Smooth muscle cell of the brain vasculature (primary cell): ENCODE measurements around the gene CNDP2.
"Not testable (repeated sequence)": the region's sequence is repeated elsewhere in the genome, so short reads cannot be mapped to it uniquely, and the experiment has no call there.

Experiments
- DNase-seq: peaks from one replicate; pipeline ENCODE4 v3.0.0-alpha.2; 2012; ENCODE audit warnings: low read depth, low spot score

Gene CNDP2

DNA sequence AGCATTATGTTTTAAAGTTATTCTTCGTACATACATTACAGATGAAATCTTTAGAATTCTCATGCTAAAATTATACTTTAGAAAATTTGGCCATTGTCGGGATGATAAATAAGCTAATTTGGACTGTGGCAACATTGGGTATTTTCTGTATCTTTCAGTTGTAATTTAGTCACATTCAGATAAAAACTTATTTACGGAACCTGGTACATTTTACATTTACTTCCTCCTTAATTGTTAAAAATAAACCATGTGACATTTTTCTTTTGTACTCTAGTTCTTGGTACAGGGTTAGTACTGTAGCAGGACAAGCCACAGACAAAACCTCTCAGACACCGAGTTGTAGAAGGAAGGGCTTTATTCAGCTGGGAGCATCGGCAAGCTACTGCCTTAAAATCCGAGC lies 4.2 kb downstream of the CNDP2 start:
- no peak for DNase-seq

DNA sequence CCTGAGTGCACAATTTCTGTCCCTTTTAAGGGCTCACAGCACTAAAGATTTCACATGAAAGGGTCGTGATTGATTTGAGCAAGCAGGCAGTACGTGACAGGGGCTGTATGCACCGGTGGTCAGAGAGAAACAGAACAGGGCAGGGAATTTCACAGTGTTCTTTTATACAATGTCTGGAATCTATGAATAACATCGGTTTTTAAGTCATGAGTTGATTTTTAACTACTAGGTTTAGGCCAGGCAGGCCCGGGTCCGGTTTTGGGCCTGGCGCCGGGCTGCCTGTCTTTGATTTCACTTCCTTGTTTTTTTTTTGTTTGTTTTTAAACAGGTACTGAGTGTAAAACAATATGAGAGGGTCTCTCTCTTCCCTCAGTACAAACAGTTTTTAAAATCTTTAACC lies 4.6 kb downstream of the CNDP2 start:
- DNase-seq: not testable (repeated sequence)

DNA sequence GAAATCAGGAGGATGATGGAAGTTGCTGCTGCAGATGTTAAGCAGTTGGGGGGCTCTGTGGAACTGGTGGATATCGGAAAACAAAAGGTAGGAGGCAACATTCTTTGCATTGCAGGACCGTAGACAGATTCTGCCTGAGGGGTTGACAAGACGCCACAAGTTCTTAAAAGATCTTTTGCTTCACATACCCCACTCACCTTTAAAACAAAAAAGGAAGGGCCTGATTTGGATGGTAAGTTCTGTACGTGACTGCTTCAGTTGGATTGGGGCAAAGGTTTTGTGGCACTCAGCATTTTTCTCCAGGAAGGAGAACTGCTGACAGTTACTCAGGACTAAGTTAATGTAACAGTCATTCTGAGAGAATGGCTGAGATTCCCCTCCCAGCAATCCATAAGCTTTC lies 5.2 kb downstream of the CNDP2 start:
- DNase-seq: no peak

DNA sequence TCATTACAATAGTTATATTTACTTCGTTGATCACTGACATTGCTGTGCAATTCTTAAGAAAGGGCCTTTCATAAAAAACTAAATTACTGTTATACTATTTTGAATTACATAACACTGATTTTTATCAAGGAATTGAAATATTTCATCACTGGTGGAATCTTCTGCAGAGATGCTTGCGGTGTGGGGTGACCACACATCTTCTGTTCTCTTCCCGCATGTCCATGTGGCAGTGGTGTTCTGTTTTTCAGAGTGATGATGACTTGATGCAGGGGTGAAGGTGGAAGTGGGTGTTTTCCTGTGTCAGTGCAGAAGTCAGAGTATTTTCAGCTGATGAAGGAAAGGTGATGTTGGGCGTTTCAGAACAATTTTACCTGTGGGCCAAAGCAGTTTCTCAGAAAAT lies 7.0 kb downstream of the CNDP2 start:
- DNase-seq: no peak

DNA sequence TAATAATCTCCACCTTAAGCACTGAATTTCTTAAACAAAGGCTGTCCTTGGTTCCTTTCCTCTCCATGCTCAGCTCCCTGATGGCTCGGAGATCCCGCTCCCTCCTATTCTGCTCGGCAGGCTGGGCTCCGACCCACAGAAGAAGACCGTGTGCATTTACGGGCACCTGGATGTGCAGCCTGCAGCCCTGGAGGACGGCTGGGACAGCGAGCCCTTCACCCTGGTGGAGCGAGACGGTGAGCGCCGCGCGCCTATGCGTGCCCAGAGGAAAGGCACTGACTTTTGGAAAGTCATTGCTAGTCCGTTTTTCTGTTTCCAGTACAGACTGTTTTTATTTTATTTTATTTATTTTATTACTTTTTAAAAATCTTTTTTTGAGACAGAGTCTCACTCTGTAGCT lies 9.6 kb downstream of the CNDP2 start:
- DNase-seq: no peak

DNA sequence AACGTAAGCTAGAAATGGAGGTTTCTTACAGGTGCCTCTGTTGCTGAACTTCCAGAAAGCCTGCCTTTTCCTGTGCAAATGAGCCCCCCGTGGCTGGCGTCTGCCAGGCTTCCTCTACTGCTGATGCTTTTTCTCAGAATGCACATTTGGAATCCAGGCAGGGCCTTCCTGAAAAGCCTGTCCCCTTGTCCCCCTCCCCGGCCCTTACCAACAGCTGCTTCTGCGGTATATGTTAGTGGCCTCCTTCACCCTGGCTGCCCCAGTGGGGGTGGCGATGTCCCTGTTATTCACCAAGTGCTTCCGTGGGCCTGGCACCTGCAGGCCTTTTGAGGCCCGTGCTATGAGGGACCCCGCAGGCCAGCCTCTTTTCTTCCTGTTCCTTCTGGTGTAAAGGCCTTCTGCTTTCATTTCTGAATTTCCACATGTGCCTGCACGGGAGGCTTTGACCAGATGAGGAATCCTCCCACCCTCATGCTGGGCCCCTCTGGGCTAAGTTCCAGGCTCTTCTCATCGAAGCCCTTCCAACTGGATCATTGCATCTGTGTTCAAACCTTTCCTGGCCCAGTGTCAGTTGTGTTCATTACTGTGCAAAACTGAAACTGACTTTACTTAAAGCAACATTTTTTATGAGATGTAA lies 10.4 kb downstream of the CNDP2 start:
- DNase-seq: no peak

DNA sequence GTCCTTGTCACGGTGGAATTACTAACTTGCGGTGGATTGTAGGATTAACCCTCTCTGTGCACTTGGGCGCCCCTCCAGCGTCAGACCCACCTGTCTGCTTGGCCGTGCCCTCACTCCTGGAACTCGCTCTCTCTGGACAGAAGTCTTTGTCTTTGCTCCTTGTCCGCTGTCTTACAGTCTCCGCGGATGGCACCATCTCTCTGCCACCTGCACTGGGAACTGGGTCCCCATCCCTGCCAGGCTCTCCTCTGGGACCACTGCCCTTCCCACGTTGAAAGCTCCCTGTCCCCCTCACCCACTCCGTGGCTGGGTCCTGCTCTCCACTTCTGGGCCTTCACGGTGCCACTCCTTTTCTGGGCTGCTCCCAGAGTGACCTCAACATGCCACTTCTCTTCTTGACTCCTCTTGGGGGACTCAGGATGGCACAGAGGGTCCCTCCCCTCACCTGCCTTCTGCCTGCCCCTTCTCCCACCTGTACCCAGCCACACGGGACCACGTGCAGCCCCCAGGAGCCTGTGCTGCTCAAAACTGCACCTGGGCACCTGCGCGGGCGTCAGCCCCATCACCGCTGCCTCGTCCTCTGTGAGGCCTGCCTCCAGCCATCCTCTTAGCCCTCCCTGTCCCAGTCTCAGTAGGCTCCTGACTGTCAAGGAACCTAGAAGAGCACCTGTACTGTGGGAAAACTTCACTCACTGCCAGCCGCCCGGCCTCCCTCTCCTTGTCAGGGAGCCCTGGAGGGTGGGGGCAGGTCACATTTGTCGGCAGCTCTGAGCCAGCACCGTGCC lies 11.1 kb downstream of the CNDP2 start:
- DNase-seq: no peak

DNA sequence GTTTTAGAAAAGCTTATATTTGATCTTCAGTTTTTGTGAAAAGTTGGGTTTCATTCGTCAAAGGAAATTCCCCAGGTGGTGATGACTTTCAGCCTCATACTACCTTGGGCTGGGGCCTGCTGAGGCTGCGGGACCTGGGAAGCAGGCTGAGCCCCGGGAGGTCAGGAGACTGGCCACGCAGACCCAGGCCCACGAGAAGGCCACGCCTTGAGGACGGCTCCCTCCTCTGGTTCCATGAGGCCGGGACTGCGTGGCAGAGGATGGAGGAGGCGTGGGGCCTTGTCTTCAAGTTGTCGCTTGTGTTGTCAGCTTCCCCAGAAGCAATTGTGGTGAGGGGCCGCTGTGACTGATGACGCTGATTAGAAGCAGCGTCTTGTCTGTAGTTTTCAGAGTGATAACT lies 11.8 kb downstream of the CNDP2 start:
- DNase-seq: no peak

DNA sequence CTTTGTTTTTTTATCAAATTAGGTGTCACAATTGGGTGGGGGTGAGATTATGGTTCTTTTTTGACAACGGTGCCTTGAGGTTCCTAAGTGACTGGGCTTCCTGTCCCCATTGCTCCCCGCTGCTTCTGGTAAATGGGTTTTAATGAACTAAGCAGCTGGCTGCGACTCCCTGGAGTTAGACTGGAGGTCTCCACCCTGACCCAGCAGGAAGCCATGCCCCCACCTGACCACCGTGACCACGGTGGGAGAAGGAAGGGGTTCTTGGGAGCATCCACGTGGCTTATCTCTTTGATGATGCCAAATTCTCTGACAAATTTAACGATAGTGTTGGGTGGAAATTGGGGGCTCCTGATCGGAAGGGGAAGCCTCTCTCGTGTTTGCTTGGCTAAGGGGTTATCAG lies 12.2 kb downstream of the CNDP2 start:
- DNase-seq: no peak

DNA sequence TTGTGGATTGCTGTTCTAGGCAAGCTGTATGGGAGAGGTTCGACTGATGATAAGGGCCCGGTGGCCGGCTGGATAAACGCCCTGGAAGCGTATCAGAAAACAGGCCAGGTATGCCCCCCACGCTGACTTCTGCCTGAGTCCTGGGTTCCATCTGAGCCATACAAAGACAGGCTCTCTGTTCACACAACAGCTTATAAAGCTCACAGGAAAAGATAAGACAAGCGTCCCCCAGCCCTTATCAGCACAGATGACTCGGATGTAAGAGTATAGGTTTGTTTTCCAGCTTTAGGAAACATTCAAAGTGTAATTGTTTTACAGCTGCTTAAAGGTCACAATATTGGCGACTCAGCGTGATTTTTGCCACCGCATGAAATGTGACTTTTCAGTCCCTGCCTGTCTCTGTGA lies 12.7 kb downstream of the CNDP2 start:
- DNase-seq: no peak

DNA sequence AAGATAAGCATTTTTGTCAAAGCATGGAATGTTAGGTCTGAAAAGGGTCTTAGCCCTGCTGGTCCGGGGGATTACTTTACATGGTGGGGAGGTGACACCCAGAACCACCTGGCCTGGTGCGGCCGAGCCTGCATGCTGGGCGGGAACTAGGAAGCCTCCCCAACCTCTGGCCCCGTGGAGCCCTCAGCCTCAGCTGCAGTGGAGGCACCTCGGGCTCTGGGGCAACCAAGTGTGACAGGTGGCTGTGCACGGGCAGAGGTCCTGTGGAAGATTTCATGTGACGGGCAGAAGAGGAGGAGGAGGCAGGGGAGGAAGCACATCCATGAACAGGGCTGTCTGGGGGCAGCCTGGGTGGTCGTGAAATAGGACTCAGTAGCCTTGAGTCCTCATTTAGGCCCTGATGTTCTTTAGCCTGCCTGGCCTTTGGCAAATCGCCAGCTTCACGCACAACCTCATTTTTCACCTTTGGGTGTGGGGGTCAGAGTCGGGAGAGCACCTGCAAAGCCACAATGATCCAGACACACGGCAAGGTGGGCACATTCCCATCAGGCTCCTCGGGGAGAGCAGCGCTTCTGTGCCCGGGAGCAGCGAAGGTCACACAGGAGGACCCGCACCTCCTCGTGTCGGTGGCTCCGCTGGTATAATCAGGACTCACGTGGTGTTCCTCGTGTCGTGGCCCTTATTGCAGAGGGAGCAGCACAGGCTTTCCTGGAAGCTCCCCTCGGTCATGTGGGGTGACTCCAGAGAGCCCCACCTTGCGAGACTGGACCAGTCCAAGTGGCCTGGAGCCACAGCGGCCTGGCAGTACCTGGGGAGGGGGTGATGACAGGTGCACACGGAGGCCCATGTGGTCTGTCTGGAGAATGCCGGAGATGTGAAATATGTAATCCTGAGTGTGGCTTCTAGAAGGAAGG lies 13.9 kb downstream of the CNDP2 start:
- no peak for DNase-seq

DNA sequence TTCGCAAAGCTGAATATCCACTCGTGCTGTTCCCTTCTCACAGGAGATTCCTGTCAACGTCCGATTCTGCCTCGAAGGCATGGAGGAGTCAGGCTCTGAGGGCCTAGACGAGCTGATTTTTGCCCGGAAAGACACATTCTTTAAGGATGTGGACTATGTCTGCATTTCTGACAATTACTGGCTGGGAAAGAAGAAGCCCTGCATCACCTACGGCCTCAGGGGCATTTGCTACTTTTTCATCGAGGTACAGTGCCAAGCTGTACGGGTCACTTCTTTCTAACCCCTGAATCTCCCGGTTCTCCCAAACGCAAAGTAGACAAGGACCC lies 14.6 kb downstream of the CNDP2 start:
- no peak for DNase-seq

DNA sequence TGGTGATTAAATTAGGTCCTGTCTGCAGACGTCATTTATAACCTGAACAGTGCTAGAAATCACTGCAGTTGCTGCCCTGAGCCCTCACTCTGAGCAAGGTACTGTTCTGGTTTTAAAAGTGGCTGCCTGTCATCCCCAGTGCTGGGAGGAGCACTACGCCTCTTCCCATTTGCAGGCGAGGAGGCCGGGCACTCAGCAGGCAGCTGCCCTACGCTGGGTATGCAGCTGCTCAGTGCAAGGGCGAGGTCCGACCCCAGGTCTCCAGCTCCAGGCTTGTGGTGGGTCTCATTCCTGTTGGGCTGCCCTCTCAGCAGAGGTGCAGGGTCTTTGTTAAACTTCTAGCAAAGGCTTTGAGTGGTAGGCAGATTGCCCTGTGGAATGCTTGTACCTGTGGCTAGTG lies 15.7 kb downstream of the CNDP2 start:
- DNase-seq: no peak

DNA sequence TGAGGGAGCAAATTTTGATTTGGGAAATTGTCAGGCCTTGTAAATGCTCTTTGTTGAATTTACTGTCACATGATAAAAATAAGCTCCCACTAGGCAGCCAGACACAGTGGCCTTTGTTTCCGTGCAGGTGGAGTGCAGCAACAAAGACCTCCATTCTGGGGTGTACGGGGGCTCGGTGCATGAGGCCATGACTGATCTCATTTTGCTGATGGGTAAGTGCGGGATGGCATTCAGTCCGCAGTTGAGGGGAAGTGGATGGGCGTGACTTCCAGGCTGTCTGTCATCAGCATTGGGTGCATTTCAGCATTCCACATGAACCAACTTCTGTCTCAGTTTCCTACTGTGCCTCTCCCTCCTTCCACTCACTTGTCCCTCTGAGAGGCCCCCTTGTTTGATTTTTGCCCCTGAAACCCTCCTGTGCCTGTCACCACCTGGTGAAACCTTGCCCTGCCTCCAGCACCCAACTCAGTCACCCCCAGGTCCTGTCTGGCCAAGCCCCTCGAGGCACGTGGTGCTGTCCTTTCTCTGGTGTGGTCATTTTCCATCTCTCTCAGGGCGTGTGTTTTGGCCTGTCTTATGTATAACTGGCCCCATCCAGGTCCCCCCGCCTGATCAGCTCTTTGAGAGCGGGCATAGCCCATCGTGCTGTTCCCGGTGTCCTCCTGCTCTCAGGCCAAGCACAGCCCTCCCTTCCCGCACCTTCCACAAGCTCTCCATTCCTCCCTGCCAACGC lies 16.3 kb downstream of the CNDP2 start:
- no peak for DNase-seq

DNA sequence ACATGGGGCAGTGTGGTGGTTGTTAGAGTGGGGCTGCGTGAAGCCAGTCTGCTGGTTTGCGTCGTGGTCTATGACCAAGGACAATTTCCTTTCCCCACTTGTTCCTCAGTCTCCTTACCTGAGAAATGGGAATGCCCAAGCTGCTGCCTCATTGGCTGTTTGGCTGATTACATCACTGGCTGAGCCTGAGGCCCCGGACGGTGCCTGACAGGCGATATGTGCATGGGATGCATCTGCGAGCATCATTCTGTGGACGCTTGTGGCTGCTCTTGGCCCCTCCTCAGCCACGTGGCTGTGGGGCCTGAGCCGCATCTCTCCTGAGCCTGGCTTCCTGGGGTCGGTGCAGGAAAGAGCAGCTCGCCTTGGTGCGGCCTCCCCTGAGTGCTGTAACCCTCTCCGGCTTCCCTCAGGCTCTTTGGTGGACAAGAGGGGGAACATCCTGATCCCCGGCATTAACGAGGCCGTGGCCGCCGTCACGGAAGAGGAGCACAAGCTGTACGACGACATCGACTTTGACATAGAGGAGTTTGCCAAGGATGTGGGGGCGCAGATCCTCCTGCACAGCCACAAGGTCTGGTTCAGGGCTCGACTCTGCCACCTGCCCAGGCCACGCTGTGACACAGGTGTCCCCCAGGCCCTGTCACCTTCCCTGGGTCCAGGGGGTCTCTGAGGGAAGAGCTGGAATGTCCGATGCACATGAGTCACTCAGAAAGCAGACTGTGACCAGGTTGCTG lies 17.2 kb downstream of the CNDP2 start:
- DNase-seq: no peak

DNA sequence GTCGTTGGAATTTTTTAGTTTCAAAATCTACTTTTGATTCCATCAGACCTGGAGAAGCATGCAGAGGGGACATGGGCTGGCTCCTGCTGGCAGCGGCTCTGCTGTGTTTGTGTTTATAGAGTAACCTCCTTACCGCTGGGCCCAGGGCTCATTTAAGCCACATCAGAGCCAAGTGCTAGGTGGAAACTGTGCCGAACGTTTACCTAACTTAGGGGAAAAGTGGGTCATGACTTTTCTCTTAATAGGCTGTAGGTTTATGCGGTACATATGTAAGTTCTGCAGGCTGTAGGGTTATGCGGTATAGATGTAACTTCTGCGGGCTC lies 17.7 kb downstream of the CNDP2 start:
- DNase-seq: no peak

DNA sequence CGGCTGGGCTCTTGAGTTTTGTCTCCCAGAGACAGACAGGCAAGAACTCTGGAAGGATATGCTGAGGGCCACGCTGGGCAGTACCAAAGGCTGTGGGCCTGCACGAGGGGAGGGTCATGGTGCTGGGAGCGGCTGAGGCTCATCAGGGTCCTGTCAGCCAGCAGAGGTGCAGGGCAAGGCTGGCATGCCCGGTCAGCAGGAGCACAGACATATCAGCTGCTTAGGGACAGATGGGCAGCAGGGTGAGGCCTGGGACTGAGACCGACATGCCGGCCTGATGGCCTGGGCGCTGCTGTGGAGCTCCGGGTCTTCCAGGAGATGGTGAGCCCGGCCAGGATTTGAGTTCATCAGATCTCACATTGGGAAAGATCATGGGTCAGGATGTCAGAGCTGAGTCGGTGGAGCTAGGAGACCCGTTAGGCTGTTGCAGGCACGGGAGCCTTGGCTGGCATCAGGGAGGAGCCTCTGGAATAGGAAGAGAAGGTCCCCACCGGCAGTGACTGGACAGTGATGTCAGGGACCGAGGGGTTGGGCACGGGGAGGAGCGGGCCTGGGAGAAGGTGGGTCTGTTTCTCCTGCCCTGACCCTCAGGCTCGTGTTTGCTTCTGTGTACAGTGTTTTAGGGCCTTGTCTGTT lies 18.8 kb downstream of the CNDP2 start:
- DNase-seq: no peak

DNA sequence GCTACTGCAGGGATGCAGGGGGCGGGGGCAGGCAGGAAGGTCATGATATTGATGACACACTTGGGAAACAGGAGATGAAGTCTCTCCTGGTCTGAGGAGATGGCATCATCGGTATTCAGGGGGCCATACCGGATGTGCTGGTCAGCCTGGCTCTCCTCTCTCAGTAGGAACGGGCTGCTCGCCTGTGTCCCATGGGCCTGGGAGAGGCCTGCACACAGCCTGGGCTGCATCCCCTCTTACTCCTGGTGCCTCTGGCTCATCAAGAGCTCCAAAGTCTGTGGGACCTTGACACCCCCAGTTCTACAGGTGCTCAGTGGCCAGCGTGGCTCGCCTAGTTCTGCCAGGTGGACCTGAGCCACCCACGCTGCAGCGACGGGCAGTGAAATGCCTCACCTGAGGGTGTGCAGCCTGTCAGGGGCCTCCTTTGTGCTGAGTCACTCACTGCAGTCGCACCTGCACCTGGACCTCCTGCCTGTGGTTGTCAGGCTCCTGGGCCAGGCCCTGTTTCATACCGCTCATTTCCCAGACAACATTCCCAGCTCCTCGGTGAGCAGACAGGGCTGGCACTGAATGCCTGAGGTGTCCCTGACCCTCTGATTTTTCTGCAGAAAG lies 19.6 kb downstream of the CNDP2 start:
- DNase-seq: no peak

DNA sequence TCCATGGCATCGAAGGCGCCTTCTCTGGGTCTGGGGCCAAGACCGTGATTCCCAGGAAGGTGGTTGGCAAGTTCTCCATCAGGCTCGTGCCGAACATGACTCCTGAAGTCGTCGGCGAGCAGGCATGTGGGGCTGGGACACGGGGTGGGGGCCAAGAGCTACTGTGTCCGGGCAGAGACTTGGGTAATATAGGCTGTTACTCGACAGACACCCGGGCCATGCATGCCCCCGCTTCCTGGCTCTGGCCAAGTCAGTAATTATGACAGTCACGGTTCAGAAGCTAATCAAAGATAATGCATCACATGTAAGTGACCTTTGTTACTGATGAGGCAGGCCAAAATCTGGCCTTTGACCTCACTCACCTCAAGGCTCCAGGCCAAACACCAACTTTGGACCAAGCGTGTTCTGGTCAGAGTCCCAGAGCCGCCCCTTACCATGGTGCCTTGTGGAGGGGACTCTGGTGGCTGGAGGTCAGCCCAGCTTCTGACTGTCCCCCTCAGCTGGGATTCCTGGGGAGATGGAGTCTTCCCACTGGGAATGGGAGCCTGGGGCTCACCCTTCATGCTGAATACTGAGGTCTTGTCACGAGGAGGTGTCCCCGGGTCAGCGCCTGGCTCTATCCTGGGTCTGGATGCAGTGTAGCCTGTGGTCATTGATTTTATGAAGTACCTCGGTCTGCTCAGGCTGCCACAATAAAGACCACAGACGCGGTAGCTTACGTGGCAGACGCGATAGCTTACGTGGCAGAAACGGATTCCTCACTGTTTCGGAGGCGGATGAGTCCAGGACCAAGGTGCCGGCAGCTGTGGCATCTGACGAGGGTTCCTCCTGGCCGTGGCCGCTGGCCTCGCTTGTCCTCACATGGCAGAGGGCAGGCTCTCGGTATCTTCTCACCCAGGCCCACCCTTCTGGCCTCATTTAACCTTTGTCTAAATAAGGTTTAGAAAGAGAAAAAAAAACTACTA lies 20.4 kb downstream of the CNDP2 start:
- no peak for DNase-seq
